ENCODE data around the gene ASB1. TPM values are rescaled to one million over a fixed set of nuclear protein-coding genes. Genes with fewer than 3 reads are reported as not detected.

The ASB1 gene
- total and polyA plus RNA-seq, 10 of the 15 experiments (the other 5 are each of a cell fraction or from before 2014, with no cell fraction given) = 5.2 to 31.2 (median 25.8) TPM

DNA sequence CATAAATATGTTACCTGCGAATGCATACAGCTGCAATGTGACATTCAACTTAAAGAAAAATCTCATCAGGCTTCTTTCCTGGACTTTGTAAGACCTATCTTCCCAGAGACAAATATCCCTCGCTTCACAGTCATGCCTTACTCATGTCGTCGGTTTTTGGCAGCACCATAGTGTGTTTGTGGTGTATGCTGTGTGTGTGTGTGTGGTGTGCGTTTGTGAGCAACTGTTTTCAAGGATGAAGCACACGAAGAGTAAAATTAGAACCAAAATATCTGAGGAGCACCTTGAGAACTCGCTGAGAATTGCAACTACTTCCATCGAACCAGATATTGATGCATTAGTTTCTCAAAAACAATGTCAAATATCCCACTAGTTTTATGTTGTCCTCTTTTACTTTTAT, 56.9 kb downstream of the ASB1 start:
- Histone ChIP-seq H3K9me3 (replicated peaks; ENCODE audit: control insufficient read depth, insufficient read depth, low read length) (no peaks in the 10 kb centered on the region), H3K36me3 (ENCODE audit: control insufficient read depth in 2 of 2, insufficient read depth in 2 of 2, low read length in 1 of 2) (no peaks in the 10 kb centered on the region), H3K79me2 (ENCODE audit: control insufficient read depth, insufficient read depth, low read length) (no peaks in the 10 kb centered on the region), H4K20me1 (ENCODE audit: control insufficient read depth, insufficient read depth) (no peaks in the 10 kb centered on the region), H3K4me2 (ENCODE audit: control insufficient read depth, insufficient read depth) (no peak overlapping the region), H3K27ac (ENCODE audit: control insufficient read depth, insufficient read depth) (no peak overlapping the region), H3K27me3 (replicated peaks in 1 of 2; ENCODE audit: control insufficient read depth in 2 of 2, insufficient read depth in 2 of 2, low read length in 1 of 2) (no peaks in the 10 kb centered on the region), H2AFZ (ENCODE audit: control insufficient read depth, low read depth, low read length) (no peak overlapping the region), H3K4me3 (no peak overlapping the region), H3K4me1 (ENCODE audit: control insufficient read depth, insufficient read depth, low read length) (no peaks in the 10 kb centered on the region), H3K9ac (ENCODE audit: control insufficient read depth, insufficient read depth, low read length) (no peak overlapping the region)
- ChIA-PET SMC1A (ENCODE audit: uncharacterized antibody, unreplicated experiment) (no interaction called here), RAD21 (ENCODE audit: unreplicated experiment) (no interaction called here), POLR2A (no interaction called here), CTCF (no interaction called here)
- in situ Hi-C loops (cut with MboI) = no loop called here
- no peak for ATAC-seq
- no peak for FAIRE-seq
- no TSS peak for BruUV-seq (replicated peaks)
- no peak for DNase-seq (ENCODE audit: low read depth, low spot score)
- TF ChIP-seq, protein P1, sequence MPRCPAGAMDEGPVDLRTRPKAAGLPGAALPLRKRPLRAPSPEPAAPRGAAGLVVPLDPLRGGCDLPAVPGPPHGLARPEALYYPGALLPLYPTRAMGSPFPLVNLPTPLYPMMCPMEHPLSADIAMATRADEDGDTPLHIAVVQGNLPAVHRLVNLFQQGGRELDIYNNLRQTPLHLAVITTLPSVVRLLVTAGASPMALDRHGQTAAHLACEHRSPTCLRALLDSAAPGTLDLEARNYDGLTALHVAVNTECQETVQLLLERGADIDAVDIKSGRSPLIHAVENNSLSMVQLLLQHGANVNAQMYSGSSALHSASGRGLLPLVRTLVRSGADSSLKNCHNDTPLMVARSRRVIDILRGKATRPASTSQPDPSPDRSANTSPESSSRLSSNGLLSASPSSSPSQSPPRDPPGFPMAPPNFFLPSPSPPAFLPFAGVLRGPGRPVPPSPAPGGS (IDR thresholded peaks at IDR 0.05; ENCODE audit: borderline replicate concordance, insufficient read depth, low read depth, low read length, poor library complexity, severe bottlenecking) = peak; percentile 81
- no peak for TF ChIP-seq BACH1 (IDR thresholded peaks at IDR 0.05; ENCODE audit: borderline replicate concordance)
- intact Hi-C loops (cut with micrococcal nuclease; ENCODE audit: unreplicated experiment) = no loop called here
- WGBS (ENCODE audit: insufficient coverage, insufficient replicate concordance, low lambda C conversion rate, missing lambda C conversion rate) = 65% methylated on average over 8 of the region's 8 CpGs

DNA sequence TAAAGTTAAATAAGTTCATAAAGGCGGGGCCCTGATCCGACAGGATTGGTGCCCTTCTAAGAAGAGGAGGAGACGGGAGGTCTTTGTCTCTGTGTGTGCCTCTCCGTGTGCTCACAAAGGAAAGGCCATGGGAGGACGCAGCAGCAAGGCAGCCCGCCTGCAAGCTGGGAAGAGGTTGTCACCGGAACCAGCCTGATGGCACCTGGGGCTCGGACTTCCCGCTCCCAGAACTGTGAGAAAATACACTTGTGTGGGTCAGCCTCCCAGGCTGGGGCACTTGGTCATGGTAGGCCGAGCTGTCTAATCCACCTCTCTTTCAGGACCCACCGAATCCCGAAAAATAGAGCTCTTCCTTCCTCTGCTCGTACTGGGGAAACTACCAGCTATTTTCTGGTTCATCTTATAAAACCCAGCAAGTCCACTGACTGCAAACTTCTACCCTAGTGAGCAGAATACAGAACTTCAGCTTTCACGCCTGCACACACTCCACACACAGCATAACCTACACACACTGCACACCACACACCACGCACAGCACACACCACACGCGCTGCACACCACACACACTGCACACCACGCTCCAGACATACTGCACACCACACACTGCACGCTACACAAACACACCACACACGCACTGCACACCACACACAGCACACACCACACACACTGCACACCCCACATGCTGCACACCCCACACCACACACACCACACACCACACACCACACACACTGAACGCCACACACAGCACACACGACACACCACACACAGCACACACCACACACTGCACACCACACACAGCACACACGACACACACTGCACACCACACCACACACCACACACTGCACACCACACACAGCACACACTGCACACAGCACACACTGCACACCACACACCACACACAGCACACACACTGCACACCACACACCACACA, 58.1 kb downstream of the ASB1 start:
- Histone ChIP-seq H2AFZ (ENCODE audit: control insufficient read depth, low read depth, low read length) (no peak overlapping the region), H3K27ac (ENCODE audit: control insufficient read depth, insufficient read depth) (no peak overlapping the region), H3K79me2 (ENCODE audit: control insufficient read depth, insufficient read depth, low read length) (no peaks in the 10 kb centered on the region), H3K36me3 (ENCODE audit: control insufficient read depth in 2 of 2, insufficient read depth in 2 of 2, low read length in 1 of 2) (no peaks in the 10 kb centered on the region), H4K20me1 (ENCODE audit: control insufficient read depth, insufficient read depth) (no peaks in the 10 kb centered on the region), H3K9ac (ENCODE audit: control insufficient read depth, insufficient read depth, low read length) (no peak overlapping the region), H3K4me3 (no peak overlapping the region), H3K4me1 (ENCODE audit: control insufficient read depth, insufficient read depth, low read length) (no peaks in the 10 kb centered on the region), H3K4me2 (ENCODE audit: control insufficient read depth, insufficient read depth) (no peak overlapping the region), H3K9me3 (replicated peaks; ENCODE audit: control insufficient read depth, insufficient read depth, low read length) (no peaks in the 10 kb centered on the region), H3K27me3 (replicated peaks in 1 of 2; ENCODE audit: control insufficient read depth in 2 of 2, insufficient read depth in 2 of 2, low read length in 1 of 2) (no peaks in the 10 kb centered on the region)
- DNase-seq (ENCODE audit: low read depth, low spot score) = no peak
- no TSS peak for BruUV-seq (replicated peaks)
- no peak for FAIRE-seq
- in situ Hi-C loops (cut with MboI) = no loop called here
- no peak for ATAC-seq
- ChIA-PET CTCF (no interaction called here), SMC1A (ENCODE audit: uncharacterized antibody, unreplicated experiment) (no interaction called here), RAD21 (ENCODE audit: unreplicated experiment) (no interaction called here), POLR2A (no interaction called here)
- no peak for TF ChIP-seq IKZF1 (conservative IDR thresholded peaks at IDR 0.05)
- TF ChIP-seq, protein P2, sequence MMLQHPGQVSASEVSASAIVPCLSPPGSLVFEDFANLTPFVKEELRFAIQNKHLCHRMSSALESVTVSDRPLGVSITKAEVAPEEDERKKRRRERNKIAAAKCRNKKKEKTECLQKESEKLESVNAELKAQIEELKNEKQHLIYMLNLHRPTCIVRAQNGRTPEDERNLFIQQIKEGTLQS (IDR thresholded peaks at IDR 0.05; ENCODE audit: borderline replicate concordance, extremely low read depth, low read depth, low read length) = no peak
- TF ChIP-seq GABPA (IDR thresholded peaks at IDR 0.05; ENCODE audit: low read depth) = no peak
- no peak for TF ChIP-seq SMARCA5 (IDR thresholded peaks at IDR 0.05)
- TF ChIP-seq, protein P3, sequence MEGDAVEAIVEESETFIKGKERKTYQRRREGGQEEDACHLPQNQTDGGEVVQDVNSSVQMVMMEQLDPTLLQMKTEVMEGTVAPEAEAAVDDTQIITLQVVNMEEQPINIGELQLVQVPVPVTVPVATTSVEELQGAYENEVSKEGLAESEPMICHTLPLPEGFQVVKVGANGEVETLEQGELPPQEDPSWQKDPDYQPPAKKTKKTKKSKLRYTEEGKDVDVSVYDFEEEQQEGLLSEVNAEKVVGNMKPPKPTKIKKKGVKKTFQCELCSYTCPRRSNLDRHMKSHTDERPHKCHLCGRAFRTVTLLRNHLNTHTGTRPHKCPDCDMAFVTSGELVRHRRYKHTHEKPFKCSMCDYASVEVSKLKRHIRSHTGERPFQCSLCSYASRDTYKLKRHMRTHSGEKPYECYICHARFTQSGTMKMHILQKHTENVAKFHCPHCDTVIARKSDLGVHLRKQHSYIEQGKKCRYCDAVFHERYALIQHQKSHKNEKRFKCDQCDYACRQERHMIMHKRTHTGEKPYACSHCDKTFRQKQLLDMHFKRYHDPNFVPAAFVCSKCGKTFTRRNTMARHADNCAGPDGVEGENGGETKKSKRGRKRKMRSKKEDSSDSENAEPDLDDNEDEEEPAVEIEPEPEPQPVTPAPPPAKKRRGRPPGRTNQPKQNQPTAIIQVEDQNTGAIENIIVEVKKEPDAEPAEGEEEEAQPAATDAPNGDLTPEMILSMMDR (IDR thresholded peaks at IDR 0.05 in 2 of 3, conservative IDR thresholded peaks at IDR 0.05 in 1 of 3; ENCODE audit: control insufficient read depth in 2 of 3, extremely low read depth in 1 of 3, insufficient read depth in 1 of 3, low read depth in 3 of 3, low read length in 3 of 3) = no peak
- TF ChIP-seq NFYA (IDR thresholded peaks at IDR 0.05; ENCODE audit: borderline replicate concordance, low read depth, low read length) = no peak
- TF ChIP-seq NFYB (IDR thresholded peaks at IDR 0.05; ENCODE audit: insufficient read depth, low read depth, low read length) = no peak
- no peak for TF ChIP-seq RFX5 (IDR thresholded peaks at IDR 0.05; ENCODE audit: low read depth, low read length)
- no peak for TF ChIP-seq DPF2 (IDR thresholded peaks at IDR 0.05)
- TF ChIP-seq EP300 (IDR thresholded peaks at IDR 0.05; ENCODE audit: borderline replicate concordance in 1 of 2, control insufficient read depth in 1 of 2, low read depth in 2 of 2, low read length in 2 of 2) = no peak
- intact Hi-C loops (cut with micrococcal nuclease; ENCODE audit: unreplicated experiment) = no loop called here
- 89% methylated on average over 20 of the region's 23 CpGs for WGBS (ENCODE audit: insufficient coverage, insufficient replicate concordance, low lambda C conversion rate, missing lambda C conversion rate)

All from GM12878 (cell line).